Dendritic cell treated with granulocyte-macrophage colony-stimulating factor and Interleukin-4, amounts not matched to agents 40 ng/mL and 50 ng/mL, for 4 days (primary cell): ENCODE results near the gene IYD.

ENCODE experiments used
- H3K27ac Mint-ChIP-seq: one replicate; pipeline ENCODE4 v1.8.0; 2022; ENCODE audit warnings: mild to moderate bottlenecking, mixed read lengths
- H3K27me3 Mint-ChIP-seq: one replicate; pipeline ENCODE4 v1.8.0; 2022; ENCODE audit warnings: mild to moderate bottlenecking, mixed read lengths
- H3K36me3 Mint-ChIP-seq: one replicate; pipeline ENCODE4 v1.8.0; 2022; ENCODE audit warnings: low read depth, mixed read lengths
- H3K4me1 Mint-ChIP-seq: one replicate; pipeline ENCODE4 v1.8.0; 2022; ENCODE audit warnings: low read depth, mixed read lengths
- H3K4me3 Mint-ChIP-seq: one replicate; pipeline ENCODE4 v1.8.0; 2022; ENCODE audit warnings: mild to moderate bottlenecking, moderate library complexity, mixed read lengths
- H3K9me3 Mint-ChIP-seq: one replicate; pipeline ENCODE4 v1.8.0; 2022; ENCODE audit warnings: mixed read lengths
- intact Hi-C: fragments of 100-400 bp; cut with micrococcal nuclease; formaldehyde crosslinking; loops from one replicate; pipeline ENCODE4 v1.15.0; 2022

Gene IYD

GRCh38 chr6:150336299-150336698 is 32.5 kb upstream of the IYD start:
- Mint-ChIP-seq H3K27me3 (peaks cover 9% of the 10 kb centered on the region), H3K36me3 (no peaks in the 10 kb centered on the region), H3K27ac (no peak overlapping the region), H3K4me3 (no peak overlapping the region), H3K4me1 (no peaks in the 10 kb centered on the region), H3K9me3 (no peaks in the 10 kb centered on the region)
- intact Hi-C loops, result loop anchor here (5.0 kb wide), 1 partner anchor 481 kb away; no protein-coding TSS in a partner anchor

DNA sequence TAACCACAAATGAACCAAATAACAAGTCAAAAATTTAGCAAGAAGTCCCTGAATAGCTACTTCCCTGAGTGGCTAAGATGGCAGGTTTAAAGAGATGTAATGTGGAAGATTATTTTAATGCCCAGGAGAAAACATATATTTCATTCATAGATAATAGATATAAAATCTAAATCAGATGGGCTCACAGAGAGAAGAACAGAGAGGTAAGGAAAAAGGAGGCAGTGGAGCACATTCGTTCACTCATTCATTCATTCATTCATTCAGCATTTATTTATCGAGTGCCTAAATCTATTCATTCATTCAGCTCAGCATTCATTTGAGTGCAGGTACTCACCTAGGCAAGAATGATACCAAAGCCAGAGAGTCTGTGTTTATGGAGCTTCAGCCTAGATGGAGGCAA is 32.1 kb upstream of the IYD start:
- no peaks in the 10 kb centered on the region for H3K36me3 Mint-ChIP-seq
- no peaks in the 10 kb centered on the region for H3K9me3 Mint-ChIP-seq
- no peak overlapping the region for H3K4me3 Mint-ChIP-seq
- H3K4me1 Mint-ChIP-seq, result no peaks in the 10 kb centered on the region
- peaks cover 9% of the 10 kb centered on the region for H3K27me3 Mint-ChIP-seq
- intact Hi-C loops, result loop anchor here (5.0 kb wide), 1 partner anchor 481 kb away; no protein-coding TSS in a partner anchor
- no peak overlapping the region for H3K27ac Mint-ChIP-seq

DNA sequence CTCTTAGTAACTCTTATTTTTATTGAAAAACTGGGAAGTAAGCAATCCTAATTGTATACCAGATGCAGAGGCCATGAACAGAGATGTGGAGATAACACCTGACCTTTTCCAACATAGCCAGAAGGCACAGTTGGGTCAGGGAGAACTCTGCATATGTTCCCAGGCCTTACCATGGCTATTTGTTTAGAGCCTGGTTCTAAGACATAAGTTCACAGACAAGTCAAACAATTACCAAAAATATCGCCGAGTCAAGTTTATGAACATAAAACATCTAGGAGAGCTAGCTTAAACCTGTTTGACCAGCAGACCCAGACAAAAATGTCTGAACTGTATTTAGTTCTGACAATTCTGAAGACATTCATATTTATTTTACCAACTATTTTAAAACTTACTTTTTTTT is 26.7 kb upstream of the IYD start:
- peaks cover 5% of the 10 kb centered on the region for H3K27me3 Mint-ChIP-seq
- intact Hi-C loops, result no loop called here
- no peaks in the 10 kb centered on the region for H3K4me1 Mint-ChIP-seq
- H3K4me3 Mint-ChIP-seq, result no peak overlapping the region
- H3K36me3 Mint-ChIP-seq, result no peaks in the 10 kb centered on the region
- H3K9me3 Mint-ChIP-seq, result no peaks in the 10 kb centered on the region
- H3K27ac Mint-ChIP-seq, result no peak overlapping the region

GRCh38 chr6:150343434-150343833 is 25.4 kb upstream of the IYD start:
- H3K4me3 Mint-ChIP-seq, result no peak overlapping the region
- no peaks in the 10 kb centered on the region for H3K9me3 Mint-ChIP-seq
- H3K36me3 Mint-ChIP-seq, result no peaks in the 10 kb centered on the region
- H3K4me1 Mint-ChIP-seq, result no peaks in the 10 kb centered on the region
- H3K27ac Mint-ChIP-seq, result no peak overlapping the region
- H3K27me3 Mint-ChIP-seq, result peaks cover 3% of the 10 kb centered on the region
- intact Hi-C loops, result no loop called here

- peaks cover 1% of the 10 kb centered on the region for H3K27me3 Mint-ChIP-seq
- H3K27ac Mint-ChIP-seq, result no peak overlapping the region
- H3K36me3 Mint-ChIP-seq, result no peaks in the 10 kb centered on the region
- intact Hi-C loops, result no loop called here
- no peaks in the 10 kb centered on the region for H3K4me1 Mint-ChIP-seq
- no peaks in the 10 kb centered on the region for H3K9me3 Mint-ChIP-seq
- H3K4me3 Mint-ChIP-seq, result no peak overlapping the region
Measured at GRCh38 chr6:150345781-150346180, 23.0 kb upstream of the IYD start.

- Mint-ChIP-seq H3K36me3 (no peaks in the 10 kb centered on the region), H3K27me3 (no peaks in the 10 kb centered on the region), H3K27ac (no peak overlapping the region), H3K4me3 (no peak overlapping the region), H3K4me1 (no peaks in the 10 kb centered on the region), H3K9me3 (no peaks in the 10 kb centered on the region)
- intact Hi-C loops, result no loop called here
Measured at GRCh38 chr6:150346346-150346745, 22.5 kb upstream of the IYD start.

GRCh38 chr6:150347845-150348244 is 21.0 kb upstream of the IYD start:
- no peak overlapping the region for H3K4me3 Mint-ChIP-seq

DNA sequence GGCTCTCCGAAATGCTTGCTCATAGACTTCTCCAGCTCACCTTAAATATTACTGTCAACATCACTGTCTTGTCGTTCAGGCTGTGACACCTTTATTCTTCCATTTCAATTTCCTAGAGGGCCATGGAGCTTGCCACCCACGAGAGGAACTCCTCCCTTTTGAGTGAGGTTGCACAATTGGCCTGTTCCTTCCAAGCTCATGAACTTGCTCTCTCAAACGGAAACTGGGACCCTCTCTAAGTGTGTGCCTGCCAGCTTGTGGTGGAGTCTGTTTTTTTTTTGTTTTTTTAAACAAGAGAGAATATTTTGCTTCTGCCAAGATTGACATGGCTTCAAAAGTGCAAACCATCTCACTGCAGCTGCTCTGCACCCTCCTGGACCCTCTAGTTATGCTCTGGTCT is 19.3 kb upstream of the IYD start:
- H3K36me3 Mint-ChIP-seq, result no peaks in the 10 kb centered on the region
- no peaks in the 10 kb centered on the region for H3K27me3 Mint-ChIP-seq
- no peaks in the 10 kb centered on the region for H3K4me1 Mint-ChIP-seq
- no peak overlapping the region for H3K4me3 Mint-ChIP-seq
- no peaks in the 10 kb centered on the region for H3K9me3 Mint-ChIP-seq
- H3K27ac Mint-ChIP-seq, result no peak overlapping the region
- intact Hi-C loops, result no loop called here

More at GRCh38 chr6:150347845-150348244, 21.0 kb upstream of the IYD start:
- Mint-ChIP-seq H3K36me3 (no peaks in the 10 kb centered on the region), H3K9me3 (no peaks in the 10 kb centered on the region), H3K27me3 (no peaks in the 10 kb centered on the region), H3K27ac (no peak overlapping the region), H3K4me1 (no peaks in the 10 kb centered on the region)
- intact Hi-C loops, result no loop called here

GRCh38 chr6:150352321-150353296 is 16.2 kb upstream of the IYD start:
- Mint-ChIP-seq H3K9me3 (no peaks in the 10 kb centered on the region), H3K4me3 (no peak overlapping the region), H3K27ac (no peak overlapping the region), H3K36me3 (no peaks in the 10 kb centered on the region), H3K27me3 (no peaks in the 10 kb centered on the region), H3K4me1 (no peaks in the 10 kb centered on the region)
- intact Hi-C loops, result no loop called here

- Mint-ChIP-seq H3K27ac (no peak overlapping the region), H3K4me3 (no peak overlapping the region), H3K36me3 (no peaks in the 10 kb centered on the region), H3K9me3 (no peaks in the 10 kb centered on the region), H3K4me1 (no peaks in the 10 kb centered on the region), H3K27me3 (no peaks in the 10 kb centered on the region)
- intact Hi-C loops, result no loop called here
Measured at GRCh38 chr6:150353445-150353844, 15.4 kb upstream of the IYD start.

DNA sequence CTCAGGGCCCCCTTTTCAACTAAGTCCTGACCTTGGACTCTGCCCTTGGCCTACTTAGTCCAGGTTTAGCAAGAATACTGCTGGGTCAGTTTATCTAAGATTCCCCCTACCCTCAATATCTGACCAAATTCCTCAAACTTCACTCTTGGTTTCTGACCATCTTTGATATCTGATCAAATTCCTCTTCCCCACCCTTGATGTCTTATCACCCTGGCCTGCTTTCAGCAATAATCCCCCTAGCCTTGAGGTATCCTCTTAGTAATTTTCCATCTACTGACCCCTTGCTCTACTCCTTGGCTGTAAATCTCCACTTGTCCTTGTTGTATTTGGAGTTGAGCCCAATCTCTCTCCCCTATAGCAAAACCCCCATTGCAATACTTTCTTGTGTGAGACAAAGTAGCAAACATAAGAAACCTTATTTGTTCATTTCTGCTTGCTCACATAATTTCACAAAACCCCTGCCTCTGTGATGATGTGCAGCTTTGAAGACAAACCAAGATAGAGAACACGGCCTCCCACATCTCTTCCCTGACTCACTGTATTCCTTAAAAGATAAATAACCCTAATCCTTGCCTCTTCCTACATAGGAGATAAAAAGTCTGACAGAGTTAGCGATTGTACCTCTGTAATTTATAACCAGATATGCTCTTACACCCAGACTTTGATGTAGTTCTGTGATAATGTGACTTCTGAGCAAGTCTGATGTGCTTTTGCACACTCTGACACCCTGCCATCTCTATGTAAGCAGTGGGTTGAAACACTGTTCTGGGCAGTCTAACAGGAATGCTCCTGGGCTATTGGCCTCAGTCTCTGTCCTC is 13.8 kb upstream of the IYD start:
- Mint-ChIP-seq H3K36me3 (no peaks in the 10 kb centered on the region), H3K4me1 (no peaks in the 10 kb centered on the region), H3K9me3 (no peaks in the 10 kb centered on the region), H3K27ac (no peak overlapping the region), H3K27me3 (no peaks in the 10 kb centered on the region), H3K4me3 (no peak overlapping the region)
- intact Hi-C loops, result no loop called here

GRCh38 chr6:150355932-150356331 is 12.9 kb upstream of the IYD start:
- no peaks in the 10 kb centered on the region for H3K27me3 Mint-ChIP-seq
- H3K9me3 Mint-ChIP-seq, result no peaks in the 10 kb centered on the region
- intact Hi-C loops, result no loop called here
- no peaks in the 10 kb centered on the region for H3K36me3 Mint-ChIP-seq
- no peak overlapping the region for H3K27ac Mint-ChIP-seq
- H3K4me3 Mint-ChIP-seq, result no peak overlapping the region
- H3K4me1 Mint-ChIP-seq, result no peaks in the 10 kb centered on the region

- Mint-ChIP-seq H3K4me1 (no peaks in the 10 kb centered on the region), H3K9me3 (no peaks in the 10 kb centered on the region), H3K27ac (no peak overlapping the region), H3K27me3 (no peaks in the 10 kb centered on the region), H3K4me3 (no peak overlapping the region), H3K36me3 (no peaks in the 10 kb centered on the region)
- intact Hi-C loops, result no loop called here
Measured at GRCh38 chr6:150361876-150362275, 6.9 kb upstream of the IYD start.

DNA sequence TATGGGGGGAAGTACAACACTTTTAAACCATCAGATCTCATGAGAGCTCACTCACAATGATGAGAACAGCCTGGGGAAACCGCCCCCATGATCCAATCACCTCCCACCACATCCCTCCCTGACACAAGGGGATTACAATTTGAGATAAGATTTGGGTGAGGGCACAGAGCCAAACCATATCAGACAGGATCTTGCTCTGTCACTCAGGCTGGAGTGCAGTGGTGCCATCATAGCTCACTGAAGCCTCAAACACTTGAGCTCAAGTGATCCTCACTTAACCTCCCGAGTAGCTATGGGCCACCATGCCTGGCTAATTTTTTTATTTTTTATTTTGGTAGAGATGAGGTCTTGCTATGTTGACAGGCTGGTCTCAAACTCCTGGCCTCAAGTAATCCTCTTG is 5.1 kb upstream of the IYD start:
- H3K27me3 Mint-ChIP-seq, result no peaks in the 10 kb centered on the region
- H3K27ac Mint-ChIP-seq, result no peak overlapping the region
- intact Hi-C loops, result no loop called here
- no peaks in the 10 kb centered on the region for H3K4me1 Mint-ChIP-seq
- H3K36me3 Mint-ChIP-seq, result no peaks in the 10 kb centered on the region
- no peaks in the 10 kb centered on the region for H3K9me3 Mint-ChIP-seq
- no peak overlapping the region for H3K4me3 Mint-ChIP-seq
